D721Med (cell line): Measurements from ENCODE around the gene FOSL2.

ENCODE experiments used
- DNase-seq: peaks from one replicate; pipeline ENCODE4 v3.0.0; 2011; ENCODE audit warnings: low spot score; ENCODE audit not compliant: insufficient read length
- FAIRE-seq: peaks from 2 replicates; lab custom pipeline; 2011; peaks lifted over from hg19 to GRCh38; lab: Jason Lieb, UNC
- TF ChIP-seq, protein P1 (sequence below): IDR thresholded peaks from 2 replicates; pipeline ENCODE4 v1.5.1; 2012; ENCODE audit warnings: mild to moderate bottlenecking, control low read depth; ENCODE audit not compliant: insufficient read depth; ENCODE audit errors: missing control alignments

FOSL2 gene

DNA sequence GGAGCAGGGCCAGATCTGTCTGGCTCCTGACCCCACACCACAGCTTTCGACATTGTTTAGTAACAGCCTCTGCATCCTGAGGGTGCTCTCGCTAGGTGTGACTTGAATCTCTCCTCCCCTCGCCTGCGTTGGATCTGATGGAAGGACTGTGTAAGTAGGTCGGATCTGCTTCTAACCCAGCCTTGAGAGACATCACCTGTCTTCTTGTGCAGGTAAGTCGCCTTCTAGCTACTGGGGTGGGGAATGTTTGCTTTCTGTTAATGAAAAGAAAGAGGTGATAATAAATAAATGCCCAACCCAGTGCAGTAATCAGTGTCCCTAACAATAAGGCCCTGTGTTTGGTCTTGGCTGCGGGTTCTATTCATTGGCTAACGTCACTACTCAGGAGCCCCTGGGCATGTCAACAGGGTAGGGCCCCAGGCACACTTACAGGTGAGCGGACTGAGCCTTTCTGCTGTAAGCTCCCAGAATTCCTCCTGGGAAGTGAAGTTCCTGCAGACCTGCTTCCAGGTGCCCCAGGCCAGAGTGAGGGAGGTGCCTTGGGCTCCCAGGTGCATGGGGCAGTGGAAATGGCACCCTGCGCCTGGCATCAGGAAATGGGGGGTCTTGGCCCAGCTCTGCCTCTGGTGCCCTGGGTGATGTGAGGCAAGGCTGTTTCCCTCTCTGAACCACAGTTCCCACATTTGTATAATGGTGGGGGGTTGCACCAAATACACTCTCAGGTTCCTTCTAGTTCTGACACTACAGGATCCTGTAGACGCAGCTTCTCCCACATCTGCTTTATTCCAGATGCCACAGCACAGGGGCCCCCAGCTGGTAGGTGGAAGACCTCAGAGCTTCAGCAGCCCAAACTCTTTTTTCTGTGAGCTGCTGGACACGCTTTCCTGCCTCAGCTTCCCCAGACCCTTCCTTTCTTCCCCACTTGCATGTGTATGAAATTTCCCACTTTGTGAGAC lies 11.2 kb upstream of the FOSL2 start:
- FAIRE-seq (no peak), DNase-seq (no peak)
- TF ChIP-seq, protein P1, sequence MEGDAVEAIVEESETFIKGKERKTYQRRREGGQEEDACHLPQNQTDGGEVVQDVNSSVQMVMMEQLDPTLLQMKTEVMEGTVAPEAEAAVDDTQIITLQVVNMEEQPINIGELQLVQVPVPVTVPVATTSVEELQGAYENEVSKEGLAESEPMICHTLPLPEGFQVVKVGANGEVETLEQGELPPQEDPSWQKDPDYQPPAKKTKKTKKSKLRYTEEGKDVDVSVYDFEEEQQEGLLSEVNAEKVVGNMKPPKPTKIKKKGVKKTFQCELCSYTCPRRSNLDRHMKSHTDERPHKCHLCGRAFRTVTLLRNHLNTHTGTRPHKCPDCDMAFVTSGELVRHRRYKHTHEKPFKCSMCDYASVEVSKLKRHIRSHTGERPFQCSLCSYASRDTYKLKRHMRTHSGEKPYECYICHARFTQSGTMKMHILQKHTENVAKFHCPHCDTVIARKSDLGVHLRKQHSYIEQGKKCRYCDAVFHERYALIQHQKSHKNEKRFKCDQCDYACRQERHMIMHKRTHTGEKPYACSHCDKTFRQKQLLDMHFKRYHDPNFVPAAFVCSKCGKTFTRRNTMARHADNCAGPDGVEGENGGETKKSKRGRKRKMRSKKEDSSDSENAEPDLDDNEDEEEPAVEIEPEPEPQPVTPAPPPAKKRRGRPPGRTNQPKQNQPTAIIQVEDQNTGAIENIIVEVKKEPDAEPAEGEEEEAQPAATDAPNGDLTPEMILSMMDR = no peak

DNA sequence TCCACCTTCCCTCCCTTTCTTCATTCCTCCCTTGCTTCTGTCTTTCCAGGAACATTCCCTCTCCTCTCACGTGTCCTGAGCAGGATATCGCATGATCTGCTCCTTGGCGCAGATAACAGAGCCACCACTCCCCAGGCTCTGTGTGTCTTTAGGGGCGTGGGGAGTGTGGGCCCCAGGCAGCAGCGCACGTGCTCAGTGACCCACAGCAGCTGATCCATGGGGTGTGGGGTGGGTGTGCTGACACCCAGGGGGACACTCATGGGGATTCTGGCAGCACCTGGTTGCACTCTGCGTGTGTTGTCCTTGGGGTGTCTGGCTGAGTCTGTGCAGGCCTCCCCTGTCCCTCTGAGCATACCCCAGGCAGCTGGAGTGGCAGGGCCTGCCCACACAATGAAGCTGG lies 9.9 kb upstream of the FOSL2 start:
- no peak for FAIRE-seq
- TF ChIP-seq, protein P1 = no peak
- no peak for DNase-seq

DNA sequence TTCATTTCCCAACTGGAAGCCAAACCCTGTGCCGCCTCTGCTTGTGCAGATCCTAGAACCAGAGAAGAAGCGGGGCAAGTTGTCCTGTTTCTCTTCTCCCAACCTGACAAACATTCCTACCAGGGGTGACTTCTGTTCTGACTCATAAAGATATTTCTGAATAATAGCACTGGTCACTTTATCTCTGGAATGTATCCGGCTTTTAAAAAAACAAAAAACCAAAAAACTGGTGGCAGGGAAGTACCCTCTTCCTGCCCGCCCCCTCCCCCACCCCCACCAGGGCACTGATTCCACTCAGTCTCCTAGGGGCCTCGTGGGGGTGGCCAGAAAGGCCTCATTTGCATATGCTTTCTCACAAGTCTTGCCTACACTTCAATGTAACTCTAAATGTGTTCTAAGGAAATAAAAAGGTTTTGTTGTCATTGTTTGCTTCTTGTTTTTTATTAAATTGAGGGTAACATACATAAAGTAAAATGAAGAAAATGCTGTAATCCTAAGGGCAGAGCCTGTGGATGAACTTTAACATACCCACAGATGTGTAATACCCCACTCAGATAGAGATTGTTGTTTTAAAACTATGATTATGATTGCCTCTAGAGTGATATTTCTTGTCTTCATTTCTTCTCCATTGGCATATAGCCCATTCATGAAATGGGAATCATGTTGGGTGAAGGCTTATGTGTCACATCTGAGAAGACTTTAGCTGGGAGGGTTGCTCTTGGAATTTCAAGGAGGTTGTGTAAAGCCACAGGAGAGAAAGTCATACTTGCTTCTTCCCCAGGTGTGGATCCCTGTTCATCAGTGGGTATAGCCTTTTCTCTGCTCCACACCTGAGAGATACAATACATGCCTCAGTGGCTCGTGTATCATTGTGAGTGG lies 5.3 kb upstream of the FOSL2 start:
- TF ChIP-seq, protein P1 = no peak
- FAIRE-seq = no peak
- DNase-seq = no peak

DNA sequence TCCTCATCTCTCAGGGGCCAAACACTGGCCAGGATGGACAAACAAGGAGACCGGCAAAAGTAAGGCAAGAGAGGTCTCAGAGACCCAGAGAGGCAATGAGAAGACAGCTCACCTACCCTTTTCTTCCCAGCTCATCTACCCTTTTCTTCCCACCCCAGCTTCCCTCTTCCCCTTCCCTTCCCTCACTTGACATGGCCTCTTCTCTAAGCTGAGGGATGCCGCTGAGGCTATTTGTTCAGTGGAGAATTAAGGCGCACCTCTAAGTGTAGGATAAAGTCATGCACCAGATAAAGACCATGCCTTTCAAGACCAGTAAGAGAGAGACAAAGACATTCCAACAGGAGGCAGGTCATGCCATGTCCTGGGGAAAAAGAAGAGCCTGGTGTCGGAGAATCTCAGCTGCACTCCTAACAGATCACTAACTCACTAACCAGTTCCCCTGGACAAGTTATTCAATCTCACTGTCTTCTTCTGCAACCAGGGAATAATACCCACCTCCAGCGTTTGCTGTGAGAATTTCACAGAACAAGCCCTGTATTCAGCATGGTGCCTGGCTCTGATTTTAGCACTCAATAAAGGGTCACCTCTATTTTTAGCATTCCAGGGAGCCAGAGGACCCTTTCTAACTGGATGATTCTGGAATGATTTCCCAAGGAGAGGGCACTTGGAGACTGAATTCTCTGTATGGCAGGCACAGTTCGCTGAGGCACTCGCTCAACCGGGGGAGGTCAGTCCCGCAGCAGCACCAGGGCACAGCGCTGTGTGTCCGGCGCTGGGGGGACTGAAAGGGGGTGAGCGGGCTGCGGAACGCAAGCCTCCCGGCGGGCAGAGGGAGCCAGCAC lies 3.0 kb upstream of the FOSL2 start:
- FAIRE-seq = no peak
- no peak for DNase-seq
- TF ChIP-seq, protein P1 = no peak

DNA sequence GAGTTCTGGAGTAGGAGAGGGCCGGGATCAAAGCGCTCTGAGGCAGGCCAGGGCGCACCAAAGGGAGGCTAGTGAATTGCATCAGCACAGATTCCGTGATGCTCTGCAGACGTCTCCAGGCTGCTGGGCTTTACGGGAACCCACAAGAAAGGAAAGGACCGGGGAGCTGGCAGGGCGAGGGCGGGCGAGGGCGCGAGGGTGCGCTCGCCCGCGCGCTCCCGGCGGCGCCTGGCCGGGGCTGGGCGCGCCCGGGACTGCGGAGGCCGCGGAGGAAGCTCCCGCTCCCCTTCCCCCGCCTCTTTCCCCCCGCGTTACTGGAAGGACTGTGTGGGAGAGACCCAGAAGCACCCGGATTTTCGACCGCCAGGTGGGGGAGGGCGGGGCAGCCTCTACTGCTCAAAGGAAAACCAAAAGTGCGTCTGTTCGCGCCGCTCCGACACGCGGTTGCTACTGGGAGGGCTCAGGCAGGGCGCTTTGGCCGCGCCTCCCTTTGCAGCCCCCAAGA lies 2.4 kb upstream of the FOSL2 start:
- TF ChIP-seq, protein P1 = no peak
- no peak for FAIRE-seq
- no peak for DNase-seq

DNA sequence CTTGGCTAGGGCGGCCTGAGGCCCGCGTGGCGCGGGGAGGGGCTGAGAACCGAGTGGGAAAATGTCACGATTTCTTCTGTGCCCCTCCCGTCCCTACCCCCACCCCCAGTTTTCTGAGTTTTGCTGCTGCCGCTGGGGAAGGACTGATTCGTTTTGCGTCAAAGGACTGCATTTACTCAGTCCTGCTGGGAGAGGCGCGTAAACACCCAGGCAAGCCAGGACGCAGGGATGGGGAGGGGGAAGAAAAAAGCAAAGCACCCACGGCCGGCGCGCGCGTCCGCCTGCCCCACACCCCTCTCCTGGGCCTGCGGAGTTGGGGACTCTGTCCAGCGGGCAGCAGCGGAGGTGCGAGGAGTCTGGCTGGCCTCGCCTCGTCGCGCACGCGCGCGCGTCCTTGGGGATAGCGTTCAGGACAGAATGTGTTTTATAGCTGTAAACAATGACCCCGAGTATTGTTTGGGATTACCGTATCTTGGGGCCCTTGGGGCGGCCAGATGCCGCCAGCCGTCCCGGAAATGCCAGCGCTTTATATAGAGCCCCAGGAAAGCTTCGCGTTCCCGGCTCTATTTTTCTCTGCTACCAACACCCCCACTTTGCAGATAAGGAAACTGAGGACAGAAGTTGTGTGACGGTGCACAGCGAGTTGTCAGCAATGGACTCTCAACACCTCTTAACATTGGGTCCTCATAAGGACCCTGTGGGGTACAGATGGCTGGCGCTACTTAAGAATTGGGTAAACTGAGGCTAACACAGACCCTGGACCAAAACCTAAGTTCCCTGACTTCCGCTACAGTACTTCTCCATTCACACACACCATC lies 1.7 kb upstream of the FOSL2 start:
- TF ChIP-seq, protein P1 = no peak
- FAIRE-seq (no peak), DNase-seq (no peak)
